Skin of body (tissue), 2 donors: Measurements from ENCODE around the gene TIMM21. TPM values are rescaled to one million over a fixed set of nuclear protein-coding genes. Genes with fewer than 3 reads are reported as not detected.

Source experiments
- DNase-seq: peaks from one replicate; lab custom pipeline; 2025; lab: John Stamatoyannopoulos, UW
- total RNA-seq: library from RNA; depleted of rRNA; stranded (reverse); fragments of >200 nt; gene quantifications from one replicate; pipeline ENCODE4 v1.2.3, GENCODE V29; 2014

TIMM21 gene
- total RNA-seq, 1 donor from 2014 or later = 22.3 TPM

DNA sequence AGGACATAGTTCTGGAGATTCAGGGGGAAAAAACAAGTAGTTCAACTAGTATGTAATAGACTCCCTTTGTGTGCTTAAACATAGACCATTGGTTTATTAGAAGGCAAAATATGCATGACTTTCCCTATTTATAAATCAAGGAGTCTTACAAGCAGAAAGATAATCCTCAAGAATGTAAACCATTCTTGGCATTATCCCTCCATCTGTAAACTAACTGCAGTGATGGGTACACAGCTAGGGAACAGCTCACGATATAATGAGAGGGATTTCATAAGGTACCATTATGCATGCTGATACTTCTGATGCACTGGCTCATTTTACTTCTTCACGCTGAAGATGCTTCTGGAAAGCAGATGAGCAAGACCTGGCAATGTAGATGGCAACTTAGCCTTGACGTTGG lies 1.6 kb upstream of the TIMM21 start:
- DNase-seq = no peak

DNA sequence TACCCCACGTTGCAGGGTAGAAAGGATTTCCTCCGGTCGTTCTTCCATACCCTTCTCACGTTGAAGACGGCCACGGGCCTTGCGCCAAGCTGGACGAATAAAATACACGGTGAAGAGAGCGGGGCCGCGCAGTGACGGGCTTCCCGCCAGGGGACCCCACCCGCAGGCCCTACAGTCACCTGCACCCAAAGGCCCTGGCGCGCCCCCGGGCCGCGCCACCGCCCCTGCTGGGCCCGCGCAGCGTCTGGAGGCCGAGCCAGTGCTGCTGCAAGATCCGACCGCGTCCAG lies 888 bp upstream of the TIMM21 start:
- DNase-seq = no peak

DNA sequence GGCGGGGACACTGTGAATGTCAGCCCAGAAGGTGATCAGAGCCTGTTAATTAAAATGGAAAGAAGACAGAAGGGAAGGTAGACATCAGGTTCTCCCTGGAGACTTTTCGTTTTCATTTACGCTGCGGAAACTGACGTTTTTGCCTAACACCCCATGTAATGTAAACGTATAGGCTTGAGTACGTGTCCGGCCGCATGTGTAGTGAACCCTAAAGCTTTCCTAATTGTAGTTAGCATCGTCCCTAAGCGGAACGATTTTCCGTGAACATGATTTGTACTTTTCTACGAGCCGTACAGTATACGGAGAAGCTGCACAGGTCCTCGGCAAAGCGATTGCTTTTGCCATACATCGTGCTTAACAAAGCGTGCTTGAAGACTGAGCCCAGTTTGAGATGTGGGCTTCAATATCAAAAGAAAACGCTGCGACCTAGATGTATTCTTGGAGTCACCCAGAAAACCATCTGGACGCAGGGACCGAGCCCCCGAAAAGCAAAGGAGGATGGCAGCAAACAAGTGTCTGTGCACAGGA lies 284 bp downstream of the TIMM21 start:
- no peak for DNase-seq

DNA sequence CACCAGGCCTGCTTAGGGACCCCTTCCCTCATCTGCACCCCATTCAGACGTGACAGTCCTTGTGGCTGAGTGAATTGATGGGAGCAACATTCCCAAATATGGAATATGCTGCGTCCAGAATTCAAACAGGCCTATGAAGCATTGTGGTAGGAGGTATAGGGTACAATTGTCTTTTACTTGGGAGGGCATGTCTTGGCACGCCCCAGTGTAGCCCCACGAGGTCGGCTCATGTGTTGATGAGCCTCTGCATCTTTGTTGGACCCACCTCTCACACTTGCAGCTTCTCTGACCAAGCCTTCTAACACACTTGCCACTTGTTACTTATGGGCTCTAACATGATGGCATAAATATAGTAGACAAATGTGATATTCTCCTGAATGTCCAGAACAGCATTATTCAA lies 1.6 kb downstream of the TIMM21 start:
- DNase-seq = no peak

DNA sequence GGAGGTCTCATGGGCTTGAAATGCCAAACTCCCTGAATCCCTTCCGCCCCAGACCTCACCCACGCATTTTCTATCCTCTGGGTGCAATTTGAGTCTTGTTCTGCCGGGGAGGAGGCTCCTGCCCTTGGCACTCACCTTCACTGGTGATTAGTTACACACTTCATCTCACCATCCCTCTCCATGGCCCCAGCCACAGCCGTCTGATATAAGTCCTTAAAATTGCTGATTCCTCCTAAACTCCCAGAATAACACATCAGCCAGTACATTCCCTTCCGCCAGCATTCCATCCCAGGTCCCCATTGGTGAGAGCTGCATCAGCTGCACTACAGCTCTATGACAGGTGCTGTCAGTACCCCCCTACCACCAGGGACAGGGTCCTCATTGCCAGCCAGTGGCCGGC lies 3.9 kb downstream of the TIMM21 start:
- no peak for DNase-seq

DNA sequence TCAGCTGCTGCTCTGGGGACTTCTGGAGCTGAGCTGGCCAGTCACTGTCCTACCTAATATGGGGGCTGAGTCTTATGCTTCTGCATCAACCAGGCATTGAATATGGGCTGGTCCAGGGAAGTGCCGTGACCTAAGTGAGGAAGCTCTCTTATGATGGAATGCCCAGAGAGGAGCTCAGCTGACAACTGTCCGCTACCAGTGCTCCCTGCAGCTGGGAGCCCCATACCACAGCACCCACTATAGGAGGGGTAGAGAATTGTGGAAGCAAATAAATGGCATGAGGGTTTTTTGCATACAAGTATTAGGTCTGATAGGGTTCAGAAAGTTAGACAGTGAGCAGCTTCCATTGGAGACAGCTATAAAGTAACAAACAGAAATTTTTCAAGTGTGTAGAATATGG lies 4.5 kb downstream of the TIMM21 start:
- DNase-seq = no peak

DNA sequence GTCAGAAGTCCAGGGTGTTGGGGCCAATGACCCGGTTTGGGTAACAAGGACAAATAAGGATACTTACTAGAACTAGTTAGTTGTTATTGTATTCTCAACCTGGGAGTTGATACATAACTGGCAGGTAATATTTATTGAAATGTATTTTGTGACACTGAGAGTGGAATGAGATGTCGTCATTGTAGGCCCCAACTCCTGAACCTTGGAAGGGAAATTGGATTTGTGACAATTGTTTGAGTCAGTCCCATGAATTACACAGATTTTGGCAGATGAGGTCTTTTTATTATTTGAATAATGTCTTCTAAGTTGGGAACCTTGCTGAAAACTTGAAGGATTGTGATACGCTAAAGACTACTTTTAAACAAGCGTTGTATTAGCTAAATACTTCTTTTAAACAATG lies 5.1 kb downstream of the TIMM21 start:
- DNase-seq = no peak

DNA sequence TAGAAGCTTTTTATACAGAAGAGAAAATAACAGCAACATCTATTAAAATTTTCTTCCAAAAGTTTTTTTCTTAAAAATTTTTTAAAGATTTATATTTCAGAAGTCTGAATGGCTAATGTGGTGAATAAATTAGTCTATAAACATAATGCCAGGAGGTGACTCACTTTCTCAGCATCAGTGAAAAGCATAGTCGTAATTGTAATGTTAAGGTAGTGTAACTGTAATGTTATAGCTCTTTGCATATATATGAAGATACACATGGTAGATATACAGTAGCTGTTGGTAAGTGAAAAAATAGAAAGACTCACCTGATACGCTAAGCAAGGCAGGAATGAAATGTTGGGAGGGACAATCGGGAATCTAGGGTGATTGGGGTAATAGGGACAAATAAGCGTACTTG lies 5.5 kb downstream of the TIMM21 start:
- no peak for DNase-seq

DNA sequence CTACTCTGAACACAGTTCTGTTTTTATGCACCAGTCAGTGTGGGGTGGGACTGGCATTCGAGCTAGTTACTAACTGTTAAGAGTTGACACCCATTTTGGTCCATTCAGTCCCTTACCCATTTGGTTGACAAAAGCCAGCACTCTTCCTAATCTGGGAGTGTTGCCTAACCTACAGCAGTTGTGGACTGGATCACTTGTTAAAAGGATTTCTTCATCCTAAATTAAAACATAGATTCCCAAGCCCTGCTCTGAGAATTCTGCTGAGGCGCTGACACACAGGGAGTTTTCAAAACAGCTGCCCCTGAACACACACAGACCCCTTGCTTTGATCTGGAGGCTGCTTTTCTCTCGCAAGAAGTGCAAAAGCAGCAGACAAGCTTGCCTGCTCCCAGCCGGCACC lies 6.4 kb downstream of the TIMM21 start:
- DNase-seq = no peak

DNA sequence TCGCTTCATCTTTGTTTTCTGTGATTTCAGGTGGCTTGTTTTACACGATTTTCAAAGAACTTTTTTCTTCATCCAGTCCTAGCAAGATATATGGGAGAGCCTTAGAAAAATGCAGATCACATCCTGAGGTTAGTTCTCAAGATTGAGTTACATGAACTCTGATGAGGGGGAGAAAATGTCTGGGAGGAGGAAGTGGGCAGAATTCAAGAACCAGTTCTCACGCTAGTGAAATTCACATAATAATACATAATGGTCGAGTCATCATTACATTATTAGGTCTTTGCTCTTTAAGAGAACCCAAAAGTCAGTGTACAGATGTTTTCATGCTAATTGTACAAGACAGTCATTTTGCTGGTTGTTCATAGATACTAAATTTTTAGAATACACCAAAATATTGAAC lies 7.0 kb downstream of the TIMM21 start:
- DNase-seq = no peak

DNA sequence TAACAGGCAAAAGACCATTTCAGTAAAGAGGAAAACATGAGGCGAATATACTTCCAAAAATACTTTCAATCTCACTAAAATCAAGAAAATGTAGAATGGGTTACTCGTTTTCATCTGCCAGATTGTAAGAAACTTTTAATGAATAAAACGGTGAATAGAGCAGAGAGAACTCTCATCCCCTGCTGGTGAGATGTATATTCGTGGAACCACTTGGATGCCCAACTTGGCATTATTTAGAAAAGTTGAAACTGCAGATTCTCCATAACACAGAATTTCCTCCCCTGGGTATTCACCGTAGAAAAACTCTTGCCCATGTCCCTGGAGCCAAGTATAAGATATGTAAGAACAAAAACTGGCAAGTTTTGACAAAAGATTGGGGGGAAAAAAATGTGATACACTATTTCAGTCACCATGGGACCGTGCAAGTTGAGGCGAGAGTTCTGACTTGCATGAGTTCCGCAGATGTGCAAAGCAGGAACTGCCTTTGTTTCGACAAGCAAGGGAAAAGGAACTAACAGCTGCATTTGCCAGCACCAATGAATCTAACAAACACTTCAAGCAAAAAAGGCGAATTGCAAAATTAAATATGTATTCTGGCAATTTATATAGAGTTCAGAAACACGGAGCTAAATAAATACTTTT lies 14.8 kb downstream of the TIMM21 start:
- DNase-seq = peak; percentile 57

DNA sequence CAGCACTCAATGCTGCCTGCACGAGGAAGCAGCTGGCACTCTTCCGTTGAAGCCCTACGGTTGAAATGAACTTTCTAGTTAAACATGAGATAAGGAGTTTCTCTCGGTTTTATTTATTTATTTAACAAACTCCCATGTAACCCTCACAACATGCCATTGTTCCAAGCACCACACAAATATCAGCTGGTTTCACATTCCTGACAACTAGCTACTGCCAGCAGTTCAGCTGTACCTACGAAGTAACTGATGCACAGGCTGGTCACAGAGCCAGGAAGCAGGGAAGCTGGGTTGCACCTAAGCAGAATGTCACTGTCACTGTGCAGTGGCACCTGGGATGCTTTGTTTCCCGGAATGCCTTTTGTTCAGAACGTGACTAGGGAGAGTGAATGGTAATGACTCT lies 18.1 kb downstream of the TIMM21 start:
- no peak for DNase-seq

DNA sequence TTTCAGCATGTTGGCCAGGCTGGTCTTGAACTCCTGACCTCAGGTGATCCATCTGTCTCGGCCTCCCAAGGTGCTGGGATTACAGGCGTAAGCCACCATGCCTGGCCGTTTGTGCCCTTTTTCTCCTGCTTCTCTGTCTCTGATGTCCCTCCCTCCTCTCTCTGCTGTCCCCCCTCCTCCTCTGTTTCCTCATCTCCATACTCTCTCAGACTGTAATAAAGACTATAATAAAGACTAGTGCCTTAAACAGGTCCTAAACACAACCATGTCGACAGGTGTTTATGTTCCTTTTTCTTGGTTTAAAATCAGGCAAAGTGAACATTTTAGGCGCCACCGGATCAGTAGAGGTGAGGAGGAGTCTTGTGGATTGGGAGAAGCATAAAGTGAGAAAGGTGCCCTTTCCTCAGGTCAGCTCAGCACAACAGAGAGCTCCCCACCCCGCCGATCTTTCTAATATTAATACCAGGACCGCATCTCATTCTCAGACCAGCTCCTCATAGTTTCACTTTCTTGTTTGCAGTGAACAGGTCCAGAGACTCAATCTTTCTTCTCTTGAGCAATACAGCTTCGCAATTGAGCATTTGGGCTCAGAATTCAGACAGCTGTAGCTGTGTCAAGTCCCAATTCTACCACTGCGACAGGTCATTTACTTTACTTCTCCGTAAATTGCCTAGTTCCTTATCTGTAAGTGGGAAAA lies 23.7 kb downstream of the TIMM21 start:
- DNase-seq = no peak

DNA sequence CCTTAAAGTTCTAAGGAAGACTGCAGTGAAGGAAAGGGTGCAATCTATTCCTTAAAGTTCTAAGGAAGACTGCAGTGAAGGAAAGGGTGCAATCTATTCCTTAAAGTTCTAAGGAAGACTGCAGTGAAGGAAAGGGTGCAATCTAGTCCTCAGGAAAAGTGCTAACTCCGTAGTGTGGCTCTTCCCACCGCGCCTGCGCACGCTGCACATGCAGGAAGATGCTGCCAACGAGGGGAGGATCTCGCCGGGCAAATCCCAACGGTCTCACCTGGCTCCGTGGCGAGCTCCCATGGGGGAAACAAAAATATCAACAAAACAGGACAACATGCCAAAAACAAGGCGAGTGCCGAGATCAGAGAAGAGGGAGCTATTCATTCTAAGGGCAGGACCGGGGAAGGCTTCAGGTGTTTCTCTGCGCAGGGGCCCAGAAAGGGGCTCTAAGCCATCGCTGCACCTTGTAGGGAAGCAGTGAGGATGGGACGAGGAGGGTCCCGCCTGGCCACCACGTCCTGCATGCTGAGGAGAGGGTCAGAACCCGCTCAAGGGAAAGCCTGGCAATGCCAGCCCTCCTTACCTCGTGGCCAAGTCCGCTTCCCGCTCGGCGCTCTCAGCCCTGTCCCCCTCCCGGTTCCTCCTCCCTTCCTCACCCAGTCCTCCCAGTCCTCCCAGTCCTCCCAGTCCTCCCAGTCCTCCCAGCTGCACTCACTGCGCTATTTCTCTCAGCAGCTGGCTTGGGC lies 24.5 kb downstream of the TIMM21 start:
- no peak for DNase-seq

DNA sequence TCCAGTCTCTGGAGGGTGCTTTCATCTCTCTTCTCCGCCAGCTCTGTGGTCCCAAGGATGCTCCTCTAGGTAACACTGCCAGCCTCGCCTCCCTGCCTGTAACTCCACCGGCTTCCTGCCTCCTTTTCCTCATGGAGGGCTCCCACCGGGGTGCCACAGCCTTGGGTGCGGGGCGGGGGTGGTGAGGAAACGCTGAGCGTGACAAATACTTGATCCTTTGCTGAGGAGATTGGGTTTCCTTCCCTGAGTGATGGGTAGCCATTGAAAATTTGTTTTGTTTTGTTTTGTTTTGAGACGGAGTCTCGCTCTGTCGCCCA lies 25.1 kb downstream of the TIMM21 start:
- DNase-seq = no peak

DNA sequence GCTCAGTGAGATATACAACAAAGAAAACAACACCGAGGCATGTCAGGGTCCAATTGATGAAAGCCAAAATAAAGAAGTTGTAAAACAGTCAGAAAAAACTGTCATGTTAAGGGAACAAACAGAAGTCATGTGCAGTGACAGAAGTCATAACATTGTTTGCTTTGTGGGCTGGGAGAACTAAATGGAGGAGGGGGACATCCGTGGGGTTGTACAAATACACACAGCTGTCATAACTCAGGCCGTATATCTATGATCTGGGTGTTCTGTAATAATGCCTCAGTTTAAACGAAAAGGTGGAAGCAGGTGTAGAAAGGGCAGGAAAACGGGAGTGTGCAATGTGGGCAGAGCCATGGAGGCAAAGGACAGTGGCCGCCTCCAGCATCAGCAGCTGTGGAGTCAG lies 27.3 kb downstream of the TIMM21 start:
- DNase-seq = no peak

DNA sequence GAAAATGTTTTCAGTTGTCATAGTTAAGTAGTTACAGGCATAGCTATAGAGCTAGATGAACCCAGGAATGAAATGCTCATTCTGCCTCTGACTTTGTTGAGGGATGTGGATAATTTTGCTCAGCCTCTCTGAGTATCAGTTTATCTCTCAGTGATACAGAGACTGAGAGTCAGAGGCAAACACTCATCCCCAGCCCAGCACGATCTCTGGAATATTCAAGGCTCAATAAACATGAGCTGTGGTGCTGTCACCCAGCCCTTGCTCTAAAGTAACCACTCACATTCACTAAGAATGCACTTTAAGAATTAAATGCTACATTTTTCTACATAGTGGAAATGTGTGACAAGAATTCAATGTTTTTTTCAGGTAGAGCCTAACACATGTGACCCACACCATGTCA lies 30.6 kb downstream of the TIMM21 start:
- DNase-seq = no peak

DNA sequence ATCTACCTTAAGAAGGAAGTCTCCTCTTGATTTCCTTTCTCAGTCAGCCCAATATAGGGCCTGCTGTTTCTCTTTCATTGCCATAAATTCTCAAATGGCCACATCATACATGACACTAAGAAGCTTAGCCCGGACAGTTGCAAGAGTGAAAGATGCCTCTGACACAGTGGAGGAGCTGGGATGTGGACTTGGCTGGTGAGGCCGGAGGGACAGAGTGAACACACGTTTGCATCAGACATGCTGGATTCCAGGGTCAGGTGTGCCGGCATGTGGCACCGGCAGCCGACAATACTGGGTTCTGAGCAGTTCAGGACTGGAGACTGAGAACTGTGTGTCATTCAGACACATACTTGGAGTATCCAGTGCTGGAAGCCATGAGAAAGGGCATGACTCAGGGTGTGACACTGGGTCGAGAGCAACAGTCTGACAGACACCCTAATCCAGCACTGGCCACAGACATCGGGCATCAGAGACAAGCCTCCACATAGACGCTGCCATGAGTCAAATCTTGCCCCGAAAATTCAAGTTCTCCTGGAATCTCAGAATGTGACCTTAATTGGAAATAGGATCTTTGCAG lies 31.4 kb downstream of the TIMM21 start:
- no peak for DNase-seq

DNA sequence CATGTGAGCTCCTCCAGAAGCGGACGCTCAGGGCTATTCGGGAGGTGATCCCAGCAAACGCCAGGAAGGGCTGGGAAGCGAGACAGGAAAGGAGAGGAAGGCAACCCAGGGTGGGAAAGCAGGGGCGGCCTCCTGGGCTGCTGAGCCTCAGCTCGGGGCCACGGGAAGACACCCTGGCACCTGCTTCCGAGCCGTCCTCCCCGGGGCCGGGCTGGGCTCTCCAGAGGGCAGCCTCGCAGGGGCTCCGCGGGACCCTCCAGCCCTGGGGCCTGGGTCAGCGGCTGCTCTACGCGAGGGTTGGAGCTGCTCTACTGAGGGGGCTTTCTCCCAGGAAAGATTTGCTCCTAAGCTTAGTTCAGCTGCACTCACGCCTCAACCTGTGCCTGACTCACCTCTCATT lies 34.0 kb downstream of the TIMM21 start:
- DNase-seq = no peak

DNA sequence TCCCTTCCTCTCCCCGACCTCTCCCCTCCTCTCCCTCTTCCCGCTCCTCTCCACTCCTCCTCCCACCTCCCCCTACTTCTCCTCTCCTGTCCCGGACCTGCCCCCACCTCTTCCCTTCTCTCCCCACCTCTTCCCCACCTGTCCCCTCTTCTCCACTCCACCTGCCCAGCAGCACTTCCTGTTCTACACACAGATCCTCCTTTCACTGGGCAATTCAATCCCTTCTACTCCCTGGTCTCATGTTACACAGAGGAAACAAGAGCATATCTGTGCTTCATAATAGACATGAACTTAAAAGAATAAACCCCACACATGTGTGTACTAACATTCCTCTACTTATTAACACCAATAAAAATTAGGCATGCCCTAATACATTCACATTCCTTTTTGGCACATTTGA lies 34.8 kb downstream of the TIMM21 start:
- DNase-seq = no peak

DNA sequence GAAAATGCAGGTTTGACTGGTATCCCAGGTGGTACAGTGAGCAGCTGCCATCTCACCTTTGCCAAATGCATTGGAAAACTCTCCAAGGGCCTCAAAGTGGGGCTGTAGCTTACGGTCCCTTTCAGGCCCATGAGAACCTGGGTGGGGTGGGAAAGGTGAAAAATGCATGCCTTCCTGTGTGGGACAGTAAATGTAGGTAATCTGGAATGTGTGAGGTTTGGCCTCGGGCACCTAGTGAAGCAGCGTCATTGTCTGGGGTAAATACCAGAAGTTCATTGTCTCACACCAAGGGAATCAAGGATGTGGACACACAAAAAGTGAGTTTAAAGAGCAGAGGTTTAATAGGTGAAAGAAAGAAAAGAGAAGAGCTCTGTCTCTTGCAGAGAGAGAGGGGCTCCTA lies 36.6 kb downstream of the TIMM21 start:
- no peak for DNase-seq

DNA sequence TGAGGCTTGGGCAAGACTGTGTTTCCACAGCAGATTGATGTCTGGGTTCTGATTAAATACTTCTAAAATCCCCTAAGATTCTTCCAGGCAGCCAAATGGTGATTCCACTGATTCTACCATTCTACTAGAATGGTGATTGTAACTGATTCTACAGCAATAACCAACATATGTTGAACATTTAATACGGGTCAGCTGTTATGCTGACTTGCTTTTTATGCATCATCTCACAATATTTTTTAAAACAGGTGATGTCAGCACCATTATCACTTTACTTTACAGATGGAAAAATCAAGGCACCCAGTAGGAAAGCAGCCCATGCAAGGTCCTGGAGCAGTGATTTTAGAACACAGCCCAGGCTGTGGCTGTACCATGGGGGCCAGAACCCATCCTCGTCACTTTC lies 37.5 kb downstream of the TIMM21 start:
- no peak for DNase-seq

DNA sequence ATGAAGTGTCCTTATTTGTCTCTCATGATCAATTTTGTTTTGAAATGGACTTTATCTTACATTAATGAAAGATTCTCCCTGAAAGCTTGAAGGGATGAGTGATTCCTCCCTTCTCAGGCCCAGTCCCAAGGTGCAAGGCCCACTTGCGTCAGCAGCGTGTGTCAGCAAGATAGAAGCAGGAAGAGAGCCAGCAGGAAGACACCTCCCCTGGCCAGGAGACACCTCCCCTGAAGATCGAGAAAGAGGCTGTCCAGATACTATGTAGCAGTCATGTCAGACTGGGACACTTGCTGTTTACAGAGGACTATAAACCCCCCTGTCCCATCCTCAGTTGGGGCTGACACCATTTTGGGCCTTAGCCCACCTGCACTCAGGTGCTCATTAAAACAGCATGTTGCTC lies 38.3 kb downstream of the TIMM21 start:
- no peak for DNase-seq
